ENCODE results near the gene WWC1.

The WWC1 gene

DNA sequence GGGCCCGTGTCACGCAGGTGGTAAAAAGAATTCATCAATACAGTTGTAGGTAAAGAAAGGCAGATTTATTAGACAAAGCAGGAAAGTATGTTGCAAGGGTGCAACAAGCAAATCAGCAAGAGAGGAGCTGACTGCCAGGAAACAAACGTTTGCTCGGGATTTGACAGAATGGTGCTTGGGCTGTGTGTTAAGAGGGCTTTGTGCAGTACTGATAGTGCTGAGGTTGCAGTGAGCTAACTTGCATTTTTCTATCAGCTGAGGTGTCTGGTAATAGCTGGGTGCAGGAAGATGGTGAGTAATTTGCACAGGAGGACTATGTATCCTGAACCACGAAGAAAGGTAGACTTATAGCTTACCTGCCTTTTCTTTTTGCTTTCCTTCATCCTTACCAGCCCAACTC is 190.9 kb downstream of the WWC1 start:
- no peak for DNase-seq (ENCODE audit: low read depth, low spot score)

DNA sequence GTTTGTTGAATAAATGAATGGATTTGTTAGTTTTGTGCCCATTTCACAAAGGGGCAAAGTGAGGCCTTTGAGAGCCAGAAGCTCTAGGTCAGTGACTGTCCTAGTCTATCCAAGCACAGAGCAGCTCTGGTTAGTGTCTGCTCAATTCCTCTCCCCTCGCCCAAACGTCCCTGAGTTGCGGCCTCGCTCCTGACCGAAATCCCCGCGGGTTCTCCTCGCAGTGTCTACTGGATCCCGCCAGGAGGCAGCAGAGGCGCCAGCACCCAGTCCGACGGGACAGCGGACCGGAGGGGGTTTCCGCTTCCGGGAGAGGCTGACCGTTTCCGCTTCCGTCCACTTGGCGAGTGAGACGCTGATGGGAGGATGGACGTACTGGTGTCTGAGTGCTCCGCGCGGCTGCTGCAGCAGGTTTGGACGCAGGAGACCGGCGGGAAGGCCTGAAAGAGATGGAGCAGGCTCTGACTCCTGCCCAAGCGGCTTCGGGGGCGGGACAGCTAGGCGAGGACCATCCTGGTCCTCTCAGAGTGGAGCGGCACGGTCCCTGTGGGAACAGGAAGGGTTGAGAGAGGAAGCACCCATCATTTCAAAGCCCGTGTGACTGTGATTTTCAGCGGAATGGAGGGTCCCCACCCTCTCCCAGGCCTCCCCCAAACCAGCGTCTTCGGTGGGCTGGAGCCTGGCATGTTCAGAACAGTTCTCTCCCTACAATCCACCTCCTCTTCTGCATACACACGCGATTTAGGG is 194.9 kb downstream of the WWC1 start, which contains the start of gene RARS1:
RARS1 (plus strand) TSS at position 336 of the 744 bp plus-strand sequence; CDS start at position 364, 28 bp downstream.
- peak; percentile 97 for DNase-seq (ENCODE audit: low read depth, low spot score)

DNA sequence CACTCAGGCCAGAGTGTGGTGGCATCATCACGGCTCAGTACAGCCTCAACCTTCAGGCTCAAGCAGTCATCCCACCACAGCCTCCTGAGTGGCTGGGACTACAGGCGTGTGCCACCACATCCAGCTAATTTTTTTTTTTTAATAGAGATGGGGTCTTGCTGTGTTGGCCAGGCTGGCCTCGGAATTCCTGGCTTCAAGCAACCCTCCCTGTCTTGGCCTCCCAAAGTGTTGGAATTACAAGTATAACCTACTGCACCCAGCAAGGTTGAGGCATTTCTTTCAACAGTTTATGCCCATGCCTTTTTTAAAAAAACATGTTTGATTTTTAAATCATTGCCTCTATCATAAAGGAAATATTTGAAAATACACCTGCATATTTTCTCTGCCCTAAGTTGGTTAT is 197.6 kb downstream of the WWC1 start:
- DNase-seq (ENCODE audit: low read depth, low spot score) = no peak

DNA sequence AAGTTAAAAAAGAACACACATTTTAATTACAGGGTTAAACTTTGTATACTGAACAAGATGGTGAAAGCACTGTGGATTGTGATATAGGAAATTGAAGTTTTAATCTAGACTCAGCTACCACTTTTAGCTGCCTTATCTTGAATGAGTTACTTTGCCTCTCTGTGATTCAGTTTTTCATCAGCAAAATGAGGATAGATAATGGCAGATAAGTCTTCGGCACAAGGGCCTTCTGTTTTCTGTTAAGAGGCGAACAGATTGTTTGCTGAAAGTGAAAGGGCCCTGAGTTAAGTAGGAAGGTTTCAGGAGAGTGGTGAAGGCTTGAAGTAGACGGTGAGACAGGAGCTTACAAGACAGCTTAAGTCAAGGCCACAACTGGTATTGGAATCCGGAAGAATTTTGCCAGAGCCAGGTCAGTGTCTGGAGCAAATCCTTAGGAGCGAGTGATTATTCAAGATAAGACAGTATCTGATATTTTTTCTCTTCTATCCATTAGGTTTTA is 202.7 kb downstream of the WWC1 start:
- no peak for DNase-seq (ENCODE audit: low read depth, low spot score)

DNA sequence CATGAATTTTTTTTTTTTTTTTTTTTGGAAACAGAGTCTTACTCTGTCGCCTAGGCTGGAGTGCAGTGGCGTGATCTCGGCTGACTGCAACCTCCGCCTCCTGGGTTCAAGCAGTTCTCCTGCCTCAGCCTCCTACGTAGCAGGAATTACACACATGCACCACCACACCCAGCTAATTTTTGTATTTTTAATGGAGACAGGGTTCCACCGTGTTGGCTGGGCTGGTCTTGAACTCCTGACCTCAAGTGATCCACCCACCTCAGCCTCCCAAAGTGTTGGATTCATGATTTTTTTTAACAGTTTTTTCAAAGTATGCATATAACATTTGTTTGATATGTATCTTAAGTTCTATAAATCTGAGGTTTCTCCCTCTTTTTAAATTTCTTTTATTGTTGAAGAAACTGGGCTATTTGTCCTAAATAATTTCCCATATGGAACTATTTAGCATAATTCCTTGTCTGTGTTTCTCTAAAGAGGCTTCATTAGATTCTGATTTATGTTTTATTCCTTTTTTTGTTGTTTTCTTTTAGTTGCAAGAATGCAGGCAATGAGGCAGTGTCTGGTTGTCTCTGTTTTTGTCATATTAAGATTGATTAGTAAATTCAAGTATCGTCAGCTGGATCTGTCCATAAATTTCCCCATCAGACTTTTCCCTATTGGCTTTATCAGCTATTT is 211.3 kb downstream of the WWC1 start:
- no peak for DNase-seq (ENCODE audit: low read depth, low spot score)

DNA sequence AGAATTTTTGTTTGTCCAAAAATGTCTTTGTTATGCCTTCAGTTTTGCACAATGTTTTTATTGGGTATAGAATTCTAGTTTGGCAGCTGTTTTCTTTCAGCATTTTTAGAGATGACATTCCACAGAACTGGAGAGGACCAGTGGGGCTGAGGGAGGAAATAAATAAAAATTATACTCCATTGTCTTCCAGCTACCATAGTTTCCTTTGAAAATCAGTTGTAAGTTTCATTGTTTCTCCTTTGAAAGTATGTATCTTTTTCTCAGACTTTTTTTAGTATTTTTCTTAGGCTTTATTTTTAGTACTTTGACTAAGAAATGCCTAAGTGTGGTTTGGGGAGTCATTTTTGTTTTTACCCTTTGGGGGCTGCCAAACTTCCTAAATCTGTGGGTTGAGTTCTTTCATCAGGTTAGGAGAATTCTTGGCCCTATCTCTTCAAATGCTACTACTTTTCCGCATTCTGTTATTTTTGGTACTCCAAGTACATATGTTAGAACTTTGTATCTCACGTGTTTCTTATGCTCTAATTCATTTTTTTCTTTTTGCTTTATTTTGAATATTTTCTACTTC is 222.5 kb downstream of the WWC1 start:
- no peak for DNase-seq (ENCODE audit: low read depth, low spot score)
